ENCODE data around the gene HOXD12.
A peak's percentile ranks its signal among the peaks of the same experiment; 100 is the strongest.

The HOXD12 gene

DNA sequence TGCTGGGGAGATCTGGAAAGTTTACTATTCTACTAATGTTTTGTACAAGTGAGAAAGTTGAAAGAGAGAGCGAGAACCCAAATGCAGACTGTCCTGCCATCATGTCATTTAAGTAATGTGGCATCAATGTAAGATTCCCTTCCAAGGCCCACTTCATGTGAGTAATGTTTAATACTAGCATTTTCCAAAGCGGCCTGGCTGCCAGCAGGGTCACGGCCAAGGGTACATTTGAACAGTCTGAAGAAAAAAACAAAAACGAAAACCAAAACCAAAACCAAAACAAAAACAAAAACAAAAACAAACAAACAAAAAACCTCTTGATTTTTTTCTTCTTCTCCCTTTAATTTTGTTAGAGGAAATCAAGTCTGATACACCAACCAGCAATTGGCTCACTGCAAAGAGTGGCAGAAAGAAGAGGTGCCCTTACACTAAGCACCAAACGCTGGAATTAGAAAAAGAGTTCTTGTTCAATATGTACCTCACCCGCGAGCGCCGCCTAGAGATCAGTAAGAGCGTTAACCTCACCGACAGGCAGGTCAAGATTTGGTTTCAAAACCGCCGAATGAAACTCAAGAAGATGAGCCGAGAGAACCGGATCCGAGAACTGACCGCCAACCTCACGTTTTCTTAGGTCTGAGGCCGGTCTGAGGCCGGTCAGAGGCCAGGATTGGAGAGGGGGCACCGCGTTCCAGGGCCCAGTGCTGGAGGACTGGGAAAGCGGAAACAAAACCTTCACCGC, 19.2 kb downstream of the HOXD12 start:
- Histone ChIP-seq H4K8ac (ENCODE audit: low read length) (no peak overlapping the region), H3K4ac (ENCODE audit: low read depth in 1 of 2, low read length in 2 of 2) (no peak overlapping the region), H3K36me3 (ENCODE audit: control insufficient read depth in 1 of 2, insufficient read depth in 2 of 2, low read depth in 1 of 2, low read length in 2 of 2) (no peaks in the 10 kb centered on the region), H3K18ac (ENCODE audit: low read depth in 1 of 2, low read length in 2 of 2) (no peak overlapping the region), H2BK15ac (ENCODE audit: low read depth, poor library complexity, severe bottlenecking) (no peak overlapping the region), H3K27me3 (ENCODE audit: control insufficient read depth in 1 of 2, insufficient read depth in 1 of 2, low read length in 2 of 2) (peaks cover 80 to 96% of the 10 kb centered on the region in 2 experiments), H3K23ac (ENCODE audit: low read length in 2 of 2) (no peak overlapping the region), H2AK5ac (ENCODE audit: low read length, severe bottlenecking) (no peak overlapping the region), H3K9me3 (ENCODE audit: control insufficient read depth, low read length) (no peaks in the 10 kb centered on the region), H2BK120ac (ENCODE audit: low read depth, low read length) (no peak overlapping the region), H2BK5ac (ENCODE audit: low read depth, low read length, poor library complexity, severe bottlenecking) (no peak overlapping the region), H2BK12ac (ENCODE audit: low read length in 2 of 2) (no peak overlapping the region), H2AFZ (ENCODE audit: low read depth, low read length) (no peak overlapping the region), H3K4me2 (ENCODE audit: low read length, poor library complexity, severe bottlenecking) (no peak overlapping the region), H3K27ac (ENCODE audit: low read length, poor library complexity, severe bottlenecking) (no peak overlapping the region), H3K4me1 (ENCODE audit: control insufficient read depth, insufficient read depth, low read depth, low read length) (peaks cover 27% of the 10 kb centered on the region), H3K4me3 (ENCODE audit: insufficient read depth in 1 of 2, low read depth in 1 of 2, low read length in 2 of 2) (no peak overlapping the region), H3K9ac (ENCODE audit: low read length) (no peak overlapping the region), H3K79me1 (replicated peaks; ENCODE audit: low read length, poor library complexity, severe bottlenecking) (no peaks in the 10 kb centered on the region), H4K91ac (ENCODE audit: low read length) (no peak overlapping the region), H3K14ac (ENCODE audit: low read length in 2 of 2) (no peak overlapping the region)
- no peak for DNase-seq
- WGBS: 13% methylated on average over 22 of the region's 24 CpGs

DNA sequence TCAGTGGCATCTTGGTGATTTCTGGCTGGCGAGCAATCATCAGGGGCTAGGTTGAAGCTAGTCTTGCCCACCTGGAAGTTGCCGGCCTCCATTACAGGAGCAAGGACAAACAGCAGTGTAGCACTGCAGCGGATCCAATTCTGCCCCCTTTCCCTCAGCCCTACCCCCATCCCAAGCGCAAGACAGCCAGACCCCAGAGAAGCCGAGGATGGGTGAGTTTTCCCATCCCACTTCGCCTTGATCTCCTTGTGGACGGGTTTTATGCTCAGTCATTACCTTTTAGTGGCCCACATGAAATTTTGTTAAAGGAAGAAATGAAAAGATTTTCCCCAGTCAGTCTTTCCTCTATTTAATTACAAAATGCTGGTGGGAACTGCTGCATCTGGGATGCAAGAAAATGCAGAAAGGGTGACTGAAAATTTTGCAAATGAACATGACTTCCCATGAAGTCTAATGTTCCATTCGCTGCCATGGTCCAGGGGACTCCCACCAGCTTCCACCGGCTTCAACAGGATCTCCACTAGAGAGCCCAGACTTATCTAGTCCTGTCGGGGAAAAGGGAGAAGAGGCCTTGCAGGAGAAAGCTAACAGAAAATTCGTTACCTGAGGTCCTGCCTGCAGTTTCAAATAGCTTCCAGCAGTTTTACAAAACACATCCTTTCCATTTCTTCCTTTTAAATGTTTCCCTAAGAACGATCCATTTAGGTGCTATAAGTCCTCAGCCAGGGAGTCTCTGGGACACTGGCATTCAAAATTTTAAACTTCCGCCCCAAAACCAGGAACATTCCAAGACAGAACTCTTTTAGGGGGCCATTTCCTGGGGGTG, 21.0 kb downstream of the HOXD12 start:
- peaks cover 25% of the 10 kb centered on the region for H3K4me1 ChIP-seq (ENCODE audit: control insufficient read depth, insufficient read depth, low read depth, low read length)
- H3K9ac ChIP-seq (ENCODE audit: low read length): no peak overlapping the region
- no peaks in the 10 kb centered on the region for H3K36me3 ChIP-seq (ENCODE audit: control insufficient read depth in 1 of 2, insufficient read depth in 2 of 2, low read depth in 1 of 2, low read length in 2 of 2)
- no peak overlapping the region for H2BK12ac ChIP-seq (ENCODE audit: low read length in 2 of 2)
- H2AFZ ChIP-seq (ENCODE audit: low read depth, low read length): no peak overlapping the region
- H3K27me3 ChIP-seq (ENCODE audit: control insufficient read depth in 1 of 2, insufficient read depth in 1 of 2, low read length in 2 of 2): peaks cover 68 to 97% of the 10 kb centered on the region in 2 experiments
- no peak overlapping the region for H3K4me3 ChIP-seq (ENCODE audit: insufficient read depth in 1 of 2, low read depth in 1 of 2, low read length in 2 of 2)
- no peak overlapping the region for H2BK5ac ChIP-seq (ENCODE audit: low read depth, low read length, poor library complexity, severe bottlenecking)
- no peak overlapping the region for H3K18ac ChIP-seq (ENCODE audit: low read depth in 1 of 2, low read length in 2 of 2)
- H3K23ac ChIP-seq (ENCODE audit: low read length in 2 of 2): no peak overlapping the region
- no peak overlapping the region for H2AK5ac ChIP-seq (ENCODE audit: low read length, severe bottlenecking)
- no peaks in the 10 kb centered on the region for H3K9me3 ChIP-seq (ENCODE audit: control insufficient read depth, low read length)
- H3K27ac ChIP-seq (ENCODE audit: low read length, poor library complexity, severe bottlenecking): no peak overlapping the region
- H4K8ac ChIP-seq (ENCODE audit: low read length): no peak overlapping the region
- no peaks in the 10 kb centered on the region for H3K79me1 ChIP-seq (replicated peaks; ENCODE audit: low read length, poor library complexity, severe bottlenecking)
- no peak overlapping the region for H3K4ac ChIP-seq (ENCODE audit: low read depth in 1 of 2, low read length in 2 of 2)
- WGBS: 22% methylated on average over 10 of the region's 13 CpGs
- no peak overlapping the region for H3K14ac ChIP-seq (ENCODE audit: low read length in 2 of 2)
- no peak overlapping the region for H3K4me2 ChIP-seq (ENCODE audit: low read length, poor library complexity, severe bottlenecking)
- no peak for DNase-seq
- no peak overlapping the region for H4K91ac ChIP-seq (ENCODE audit: low read length)
- no peak overlapping the region for H2BK15ac ChIP-seq (ENCODE audit: low read depth, poor library complexity, severe bottlenecking)
- no peak overlapping the region for H2BK120ac ChIP-seq (ENCODE audit: low read depth, low read length)

DNA sequence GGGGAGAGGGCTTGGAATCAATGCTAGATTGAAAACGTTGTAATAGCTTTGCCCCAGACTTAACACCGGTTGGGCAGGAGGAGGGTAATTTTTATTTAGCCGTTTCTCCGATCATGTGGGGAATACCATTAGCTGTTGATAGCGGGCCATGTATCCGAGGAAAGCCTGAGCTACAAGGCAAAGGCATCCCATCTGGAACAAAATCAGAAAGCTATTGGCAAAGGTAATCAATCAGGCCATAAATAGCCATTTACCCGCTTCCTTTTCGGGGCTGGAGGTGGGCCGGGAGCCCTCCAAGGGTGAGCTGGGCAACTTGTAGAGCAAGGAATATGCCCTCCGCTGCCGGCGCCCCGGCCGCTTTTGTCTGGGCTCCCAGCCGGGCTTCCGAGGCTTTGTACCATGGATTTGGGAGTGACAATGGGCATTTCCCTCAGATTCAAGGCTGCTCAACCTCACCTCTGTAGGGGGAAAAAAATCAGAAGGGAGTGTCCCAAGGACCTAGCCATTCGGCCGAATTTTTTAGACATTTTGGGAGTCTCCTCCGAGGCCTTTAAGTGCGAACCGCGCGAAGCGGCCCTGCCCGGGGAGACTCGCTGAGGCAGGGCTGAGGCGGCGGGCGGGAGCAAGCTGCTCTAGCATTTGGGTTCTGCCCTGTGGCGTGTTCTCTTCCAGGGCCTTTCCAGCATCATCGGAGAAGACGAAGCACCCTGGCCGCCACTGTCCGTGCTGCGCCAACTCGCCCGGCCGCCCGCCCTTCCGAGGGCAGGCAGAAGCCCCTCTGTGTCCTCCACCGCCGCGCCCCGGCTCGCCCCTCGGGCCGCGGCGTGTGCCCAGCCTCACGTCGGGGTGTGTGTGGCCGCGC, 21.8 kb downstream of the HOXD12 start:
- no peak overlapping the region for H2AFZ ChIP-seq (ENCODE audit: low read depth, low read length)
- H2BK5ac ChIP-seq (ENCODE audit: low read depth, low read length, poor library complexity, severe bottlenecking): no peak overlapping the region
- H2BK15ac ChIP-seq (ENCODE audit: low read depth, poor library complexity, severe bottlenecking): no peak overlapping the region
- WGBS: 12% methylated on average over 40 of the region's 53 CpGs
- no peak overlapping the region for H2BK12ac ChIP-seq (ENCODE audit: low read length in 2 of 2)
- no peak overlapping the region for H3K27ac ChIP-seq (ENCODE audit: low read length, poor library complexity, severe bottlenecking)
- no peak overlapping the region for H4K8ac ChIP-seq (ENCODE audit: low read length)
- H3K4me2 ChIP-seq (ENCODE audit: low read length, poor library complexity, severe bottlenecking): no peak overlapping the region
- no peak overlapping the region for H2BK120ac ChIP-seq (ENCODE audit: low read depth, low read length)
- H3K9ac ChIP-seq (ENCODE audit: low read length): peak overlapping the region; percentile 69
- H3K18ac ChIP-seq (ENCODE audit: low read depth in 1 of 2, low read length in 2 of 2): no peak overlapping the region
- no peak for DNase-seq
- H3K27me3 ChIP-seq (ENCODE audit: control insufficient read depth in 1 of 2, insufficient read depth in 1 of 2, low read length in 2 of 2): peaks cover 60 to 95% of the 10 kb centered on the region in 2 experiments
- H3K4me3 ChIP-seq (ENCODE audit: insufficient read depth in 1 of 2, low read depth in 1 of 2, low read length in 2 of 2): peak overlapping the region in 1 of 2 experiments; percentile 84
- no peaks in the 10 kb centered on the region for H3K9me3 ChIP-seq (ENCODE audit: control insufficient read depth, low read length)
- no peaks in the 10 kb centered on the region for H3K79me1 ChIP-seq (replicated peaks; ENCODE audit: low read length, poor library complexity, severe bottlenecking)
- no peak overlapping the region for H3K23ac ChIP-seq (ENCODE audit: low read length in 2 of 2)
- no peak overlapping the region for H4K91ac ChIP-seq (ENCODE audit: low read length)
- peaks cover 19% of the 10 kb centered on the region for H3K4me1 ChIP-seq (ENCODE audit: control insufficient read depth, insufficient read depth, low read depth, low read length)
- H2AK5ac ChIP-seq (ENCODE audit: low read length, severe bottlenecking): no peak overlapping the region
- no peak overlapping the region for H3K4ac ChIP-seq (ENCODE audit: low read depth in 1 of 2, low read length in 2 of 2)
- no peaks in the 10 kb centered on the region for H3K36me3 ChIP-seq (ENCODE audit: control insufficient read depth in 1 of 2, insufficient read depth in 2 of 2, low read depth in 1 of 2, low read length in 2 of 2)
- no peak overlapping the region for H3K14ac ChIP-seq (ENCODE audit: low read length in 2 of 2)
